ENCODE data around the gene EPHB2. TPM values are rescaled to one million over a fixed set of nuclear protein-coding genes. Genes with fewer than 3 reads are reported as not detected.

The EPHB2 gene
- total and polyA plus RNA-seq, 2 donors (not counting 3 experiments of a cell fraction or from before 2014, with no cell fraction given) = 50.8 to 69.1 TPM

DNA sequence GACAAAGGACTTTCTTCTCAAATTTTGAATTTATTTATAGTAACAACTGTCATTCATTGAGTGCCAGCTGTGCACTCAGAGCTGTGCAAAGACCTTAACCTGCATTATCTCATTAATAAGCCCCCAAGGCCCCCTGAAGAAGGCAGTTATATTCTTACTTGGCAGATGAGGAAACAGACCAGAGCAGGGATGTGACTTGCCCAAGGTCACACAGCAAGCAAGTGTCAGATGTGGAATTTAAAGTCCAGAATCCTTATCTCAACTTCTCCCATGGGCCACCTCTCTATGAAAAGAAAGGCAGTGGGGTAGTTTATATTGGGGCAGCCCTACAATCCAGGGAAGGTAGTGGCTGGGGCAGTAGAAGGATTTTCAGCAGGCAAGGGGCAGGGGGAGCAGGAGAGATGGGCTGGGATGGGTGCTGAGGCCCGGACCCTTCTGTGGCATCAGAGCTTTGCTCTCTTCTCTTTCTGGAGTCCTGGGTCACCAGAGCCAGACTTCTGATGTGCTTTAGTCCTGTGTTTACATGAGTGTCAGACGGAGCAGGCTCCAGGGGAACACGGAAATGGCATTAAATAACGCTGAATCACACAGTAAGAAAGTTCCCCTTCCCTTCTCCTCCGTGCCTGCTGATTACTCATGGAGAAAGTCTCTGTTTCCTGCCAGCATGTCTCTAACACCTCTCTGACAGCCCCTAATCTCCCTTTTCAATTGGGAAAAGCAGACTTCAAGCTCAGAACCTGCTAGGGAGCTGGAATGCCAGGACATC lies 39.5 kb downstream of the EPHB2 start:
- H4K20me1 ChIP-seq (replicated peaks; ENCODE audit: control insufficient read depth, extremely low read depth, insufficient read depth, low read length) = no peaks in the 10 kb centered on the region
- intact Hi-C loops (cut with micrococcal nuclease) = loop anchor here (2.0 to 5.0 kb wide), 2 partner anchors 82 to 113 kb away; no protein-coding TSS in a partner anchor

More for the DNA sequence above, 39.5 kb downstream of the EPHB2 start:
- H3K36me3 ChIP-seq (ENCODE audit: control insufficient read depth in 2 of 2, extremely low read depth in 1 of 2, insufficient read depth in 2 of 2, low read length in 2 of 2) = no peaks in the 10 kb centered on the region
- peaks cover 78% of the 10 kb centered on the region for H3K4me1 ChIP-seq (ENCODE audit: control insufficient read depth, extremely low read depth, insufficient read depth, low read length)
- no peaks in the 10 kb centered on the region for H3K27me3 ChIP-seq (ENCODE audit: control insufficient read depth in 2 of 2, insufficient read depth in 2 of 2, low read length in 2 of 2)
- POLR2A ChIA-PET = no interaction called here
- no peaks in the 10 kb centered on the region for H3K9me1 ChIP-seq (replicated peaks; ENCODE audit: control insufficient read depth, extremely low read depth, insufficient read depth, low read length)
- peak overlapping the region; percentile 64 for H3K4me2 ChIP-seq (ENCODE audit: insufficient read depth, low read length)
- CTCF ChIA-PET = interaction anchor here (0.9 to 3.1 kb wide), 5 partner anchors 37 to 138 kb away, joined by 3 to 17 read pairs (median 6); no protein-coding TSS in a partner anchor
- H2AFZ ChIP-seq (ENCODE audit: low read depth, low read length) = no peak overlapping the region
- H3K9me3 ChIP-seq (replicated peaks; ENCODE audit: control insufficient read depth, insufficient read depth, low read length) = no peaks in the 10 kb centered on the region
- FAIRE-seq (peak; percentile 99), DNase-seq (ENCODE audit: low read depth, low spot score) (peak; percentile 95)
- dilution Hi-C loops (cut with MboI; ENCODE audit: extremely low pct_ligation_motif_present, low sequenced_read_pairs) = no loop called here
- TF ChIP-seq FOS (IDR thresholded peaks at IDR 0.05; ENCODE audit: borderline replicate concordance, insufficient read depth, low read length) (peak; percentile 93), MYC (IDR thresholded peaks at IDR 0.05; ENCODE audit: low read depth, low read length) (no peak), POLR2AphosphoS5 (IDR thresholded peaks at IDR 0.05; ENCODE audit: insufficient read depth, low read depth, low read length) (peak; percentile 79), POLR2A (IDR thresholded peaks at IDR 0.05; ENCODE audit: low read depth, low read length) (peak; percentile 68), JUN (IDR thresholded peaks at IDR 0.05; ENCODE audit: borderline replicate concordance, insufficient read depth, insufficient read length, low read depth) (peak; percentile 69), EZH2 (IDR thresholded peaks at IDR 0.05; ENCODE audit: borderline replicate concordance, low read depth, low read length, severe bottlenecking) (no peak), GATA2 (IDR thresholded peaks at IDR 0.05; ENCODE audit: insufficient read depth, insufficient read length, low read depth, low read length) (no peak)
- TF ChIP-seq, protein P1, sequence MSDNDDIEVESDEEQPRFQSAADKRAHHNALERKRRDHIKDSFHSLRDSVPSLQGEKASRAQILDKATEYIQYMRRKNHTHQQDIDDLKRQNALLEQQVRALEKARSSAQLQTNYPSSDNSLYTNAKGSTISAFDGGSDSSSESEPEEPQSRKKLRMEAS (IDR thresholded peaks at IDR 0.05; ENCODE audit: insufficient read depth, insufficient read length) = no peak
- TF ChIP-seq, protein P2, sequence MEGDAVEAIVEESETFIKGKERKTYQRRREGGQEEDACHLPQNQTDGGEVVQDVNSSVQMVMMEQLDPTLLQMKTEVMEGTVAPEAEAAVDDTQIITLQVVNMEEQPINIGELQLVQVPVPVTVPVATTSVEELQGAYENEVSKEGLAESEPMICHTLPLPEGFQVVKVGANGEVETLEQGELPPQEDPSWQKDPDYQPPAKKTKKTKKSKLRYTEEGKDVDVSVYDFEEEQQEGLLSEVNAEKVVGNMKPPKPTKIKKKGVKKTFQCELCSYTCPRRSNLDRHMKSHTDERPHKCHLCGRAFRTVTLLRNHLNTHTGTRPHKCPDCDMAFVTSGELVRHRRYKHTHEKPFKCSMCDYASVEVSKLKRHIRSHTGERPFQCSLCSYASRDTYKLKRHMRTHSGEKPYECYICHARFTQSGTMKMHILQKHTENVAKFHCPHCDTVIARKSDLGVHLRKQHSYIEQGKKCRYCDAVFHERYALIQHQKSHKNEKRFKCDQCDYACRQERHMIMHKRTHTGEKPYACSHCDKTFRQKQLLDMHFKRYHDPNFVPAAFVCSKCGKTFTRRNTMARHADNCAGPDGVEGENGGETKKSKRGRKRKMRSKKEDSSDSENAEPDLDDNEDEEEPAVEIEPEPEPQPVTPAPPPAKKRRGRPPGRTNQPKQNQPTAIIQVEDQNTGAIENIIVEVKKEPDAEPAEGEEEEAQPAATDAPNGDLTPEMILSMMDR (IDR thresholded peaks at IDR 0.05; ENCODE audit: extremely low read depth in 1 of 2, insufficient read depth in 1 of 2, low read depth in 1 of 2, low read length in 2 of 2) = no peak
- H3K4me3 ChIP-seq (replicated peaks in 1 of 3; ENCODE audit: insufficient read depth in 1 of 3, low read depth in 1 of 3, low read length in 3 of 3) = no peak overlapping the region
- H3K9ac ChIP-seq (replicated peaks; ENCODE audit: extremely low read depth, insufficient read depth, low read length) = peak overlapping the region; percentile 81
- H3K27ac ChIP-seq (ENCODE audit: insufficient read depth, low read depth, low read length) = peak overlapping the region; percentile 90
- H3K79me2 ChIP-seq (ENCODE audit: control insufficient read depth, insufficient read depth, low read length) = peaks cover 50% of the 10 kb centered on the region
- TSS peak; percentile 76 for BruUV-seq (replicated peaks)
